ENCODE results near the gene KLHDC7B.

- TF ChIP-seq JUN (IDR thresholded peaks at IDR 0.05; ENCODE audit: borderline replicate concordance, insufficient read depth, insufficient read length, low read depth) = no peak
- peak; percentile 77 for TF ChIP-seq POLR2A (IDR thresholded peaks at IDR 0.05; ENCODE audit: low read depth, low read length)
- no peak for TF ChIP-seq CTCF (IDR thresholded peaks at IDR 0.05; ENCODE audit: extremely low read depth in 1 of 2, insufficient read depth in 1 of 2, low read depth in 1 of 2, low read length in 2 of 2)
- peak; percentile 78 for TF ChIP-seq POLR2AphosphoS5 (IDR thresholded peaks at IDR 0.05; ENCODE audit: insufficient read depth, low read depth, low read length)
- no peak for TF ChIP-seq EZH2 (IDR thresholded peaks at IDR 0.05; ENCODE audit: borderline replicate concordance, low read depth, low read length, severe bottlenecking)
- TF ChIP-seq MAX (IDR thresholded peaks at IDR 0.05; ENCODE audit: insufficient read depth, insufficient read length) = no peak
These were observed 37.0 kb downstream of the KLHDC7B start, which contains the start of gene CHKB for GRCh38 chr22:50582493-50583293.

Measured in endothelial cell of umbilical vein (primary cell).